HUES48 (cell line): ENCODE results near the gene CTPS1.

Source experiments
- H3K27ac ChIP-seq: one replicate; pipeline ENCODE4 v1.7.0; 2013; ENCODE audit warnings: low read depth, low read length, inconsistent platforms
- H3K27me3 ChIP-seq: 2 replicates; pipeline ENCODE4 v1.6.1; 2013; ENCODE audit warnings: mild to moderate bottlenecking, low read length; ENCODE audit not compliant: control insufficient read depth, insufficient read depth
- H3K36me3 ChIP-seq: 2 replicates; pipeline ENCODE4 v1.6.1; 2013; ENCODE audit warnings: low read length; ENCODE audit not compliant: control insufficient read depth, insufficient read depth
- H3K4me1 ChIP-seq: 2 replicates; pipeline ENCODE4 v1.6.1; 2013; ENCODE audit warnings: mild to moderate bottlenecking, low read length; ENCODE audit not compliant: control insufficient read depth, insufficient read depth
- H3K4me3 ChIP-seq: 2 replicates; pipeline ENCODE4 v1.5.1; 2013; ENCODE audit warnings: mild to moderate bottlenecking, low read depth, low read length
- H3K9ac ChIP-seq: 2 replicates; pipeline ENCODE4 v1.6.1; 2013; ENCODE audit warnings: mild to moderate bottlenecking, low read depth, low read length, moderate library complexity
- H3K9me3 ChIP-seq: 2 replicates; pipeline ENCODE4 v1.6.1; 2013; ENCODE audit warnings: low read length; ENCODE audit not compliant: control insufficient read depth, insufficient read depth

Gene CTPS1

DNA sequence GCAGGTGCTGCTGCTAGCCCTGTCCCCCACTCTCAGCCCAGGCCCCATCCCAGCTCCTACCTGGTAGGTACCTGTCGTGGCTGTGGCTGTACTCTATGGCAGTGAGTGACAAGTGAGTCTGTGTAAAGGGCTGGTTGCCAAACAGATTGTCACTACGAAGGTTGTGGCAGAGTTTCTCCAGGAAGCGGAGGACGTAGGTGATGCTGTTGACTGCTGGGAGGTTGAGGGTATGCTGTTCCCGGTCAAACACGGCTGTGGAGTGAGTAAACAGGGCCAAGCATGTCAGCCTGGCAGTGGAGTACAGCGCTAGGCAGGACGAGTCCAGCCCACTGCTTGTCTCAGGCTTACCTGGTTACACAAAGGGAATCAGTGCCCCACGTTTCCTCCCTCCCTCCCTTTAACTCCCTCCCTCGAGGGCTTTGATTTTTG lies 66.9 kb downstream of the CTPS1 start:
- Histone ChIP-seq H3K9ac (no peak overlapping the region), H3K27ac (no peak overlapping the region), H3K27me3 (no peaks in the 10 kb centered on the region), H3K4me1 (peaks cover 5% of the 10 kb centered on the region; the same call in 1 of the 2 replicates), H3K4me3 (no peak overlapping the region), H3K36me3 (peaks cover 28% of the 10 kb centered on the region), H3K9me3 (no peaks in the 10 kb centered on the region)

DNA sequence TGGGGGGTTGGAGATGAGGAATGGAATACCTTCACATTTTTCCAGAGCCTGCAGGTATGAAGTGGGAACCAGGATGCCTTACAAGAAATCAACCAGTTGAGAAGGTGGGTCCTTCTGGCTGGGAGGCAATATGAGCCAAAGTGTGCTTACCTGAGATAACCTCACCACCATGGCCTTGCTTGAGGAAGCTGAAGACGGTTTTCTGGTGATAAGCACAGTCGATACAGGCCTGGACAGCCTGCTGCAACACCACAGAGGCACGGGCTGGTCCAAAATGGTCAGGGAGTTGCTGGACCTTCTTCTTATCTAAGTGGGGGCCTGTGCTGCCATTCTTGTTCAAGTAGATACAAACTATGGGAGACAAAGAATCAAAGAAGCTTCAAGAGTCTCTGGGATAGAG lies 69.0 kb downstream of the CTPS1 start:
- Histone ChIP-seq H3K36me3 (peaks cover 28% of the 10 kb centered on the region), H3K9me3 (no peaks in the 10 kb centered on the region), H3K27me3 (no peaks in the 10 kb centered on the region), H3K27ac (no peak overlapping the region), H3K9ac (no peak overlapping the region), H3K4me3 (no peak overlapping the region), H3K4me1 (peaks cover 5% of the 10 kb centered on the region)

GRCh38 chr1:41051022-41051421 lies 71.5 kb downstream of the CTPS1 start:
- peaks cover 14% of the 10 kb centered on the region for H3K36me3 ChIP-seq
- no peak overlapping the region for H3K27ac ChIP-seq

DNA sequence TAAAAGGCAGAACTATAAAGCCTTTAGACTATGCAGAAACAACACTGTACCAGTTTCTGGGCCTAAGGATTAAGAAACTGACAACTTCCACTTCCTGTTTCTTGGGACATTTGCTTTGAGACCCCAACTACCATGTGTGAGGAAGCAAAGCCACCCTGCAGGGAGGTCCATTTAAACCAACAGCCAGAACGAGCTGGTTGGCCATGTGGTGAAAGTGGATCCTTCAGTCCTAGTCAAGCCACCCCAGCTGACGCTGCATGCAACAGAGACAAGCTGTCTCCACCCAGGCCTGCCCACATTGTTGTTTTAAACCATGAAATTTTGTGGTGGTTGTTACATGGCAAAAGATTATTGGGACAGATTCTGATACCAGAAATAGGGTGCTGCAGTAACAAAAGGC lies 73.8 kb downstream of the CTPS1 start:
- H3K9me3 ChIP-seq: no peaks in the 10 kb centered on the region
- H3K4me3 ChIP-seq: no peak overlapping the region
- H3K9ac ChIP-seq: no peak overlapping the region
- H3K36me3 ChIP-seq: peaks cover 2% of the 10 kb centered on the region; the same call in 1 of the 2 replicates
- H3K27me3 ChIP-seq: no peaks in the 10 kb centered on the region
- peaks cover 7% of the 10 kb centered on the region for H3K4me1 ChIP-seq
- no peak overlapping the region for H3K27ac ChIP-seq

More at GRCh38 chr1:41051022-41051421, 71.5 kb downstream of the CTPS1 start:
- Histone ChIP-seq H3K9ac (no peak overlapping the region), H3K27me3 (no peaks in the 10 kb centered on the region), H3K4me3 (no peak overlapping the region), H3K4me1 (no peaks in the 10 kb centered on the region; the same call in 1 of the 2 replicates), H3K9me3 (no peaks in the 10 kb centered on the region)

- Histone ChIP-seq H3K27me3 (no peaks in the 10 kb centered on the region), H3K9ac (no peak overlapping the region), H3K9me3 (no peaks in the 10 kb centered on the region), H3K4me1 (peaks cover 7% of the 10 kb centered on the region), H3K4me3 (no peak overlapping the region), H3K36me3 (no peaks in the 10 kb centered on the region), H3K27ac (no peak overlapping the region)
Measured at GRCh38 chr1:41056907-41057306, 77.4 kb downstream of the CTPS1 start.
